Hepatocyte (in vitro differentiated cells): ENCODE measurements around the gene KDM4B. TPM values are rescaled to one million over a fixed set of nuclear protein-coding genes. Genes with fewer than 3 reads are reported as not detected.
A peak's percentile ranks its signal among the peaks of the same experiment; 100 is the strongest.

ENCODE experiments used
- DNase-seq: peaks from one replicate; pipeline ENCODE4 v3.0.0-alpha.2; 2016; ENCODE audit warnings: low spot score
- H2AFZ ChIP-seq: fragments of 200-600 bp; sonication (generic); 2 replicates; pipeline ENCODE4 v1.6.0; 2016; ENCODE audit warnings: antibody characterized with exemption, mild to moderate bottlenecking
- H3K27ac ChIP-seq: fragments of 200-600 bp; sonication (generic); 2 replicates; pipeline ENCODE4 v1.5.1; 2016; ENCODE audit warnings: mild to moderate bottlenecking
- H3K27me3 ChIP-seq: fragments of 200-600 bp; sonication (generic); 2 replicates; pipeline ENCODE4 v1.6.1; 2016
- H3K36me3 ChIP-seq: fragments of 200-600 bp; sonication (generic); replicated peaks from 2 replicates; pipeline ENCODE4 v1.5.1; 2016; ENCODE audit warnings: low read depth; ENCODE audit not compliant: insufficient read depth
- H3K4me1 ChIP-seq: fragments of 200-600 bp; sonication (generic); 2 replicates; pipeline ENCODE4 v1.5.1; 2016; ENCODE audit warnings: mild to moderate bottlenecking, moderate library complexity; ENCODE audit not compliant: insufficient read depth
- H3K4me2 ChIP-seq: fragments of 200-600 bp; sonication (generic); 2 replicates; pipeline ENCODE4 v1.6.0; 2016
- H3K4me3 ChIP-seq: fragments of 200-600 bp; sonication (generic); 2 replicates; pipeline ENCODE4 v1.5.1; 2016; ENCODE audit warnings: mild to moderate bottlenecking
- H3K79me2 ChIP-seq: fragments of 200-600 bp; sonication (generic); 2 replicates; pipeline ENCODE4 v1.6.0; 2017; ENCODE audit warnings: mild to moderate bottlenecking
- H3K9me2 ChIP-seq: fragments of 200-600 bp; sonication (generic); replicated peaks from 2 replicates; pipeline ENCODE4 v1.6.0; 2017; ENCODE audit warnings: mild to moderate bottlenecking; ENCODE audit not compliant: insufficient read depth
- H3K9me3 ChIP-seq: fragments of 200-600 bp; sonication (generic); 2 replicates; pipeline ENCODE4 v1.5.1; 2016; ENCODE audit warnings: low read depth, mild to moderate bottlenecking
- H4K20me1 ChIP-seq: fragments of 200-600 bp; sonication (generic); 2 replicates; pipeline ENCODE4 v1.6.0; 2016; ENCODE audit warnings: mild to moderate bottlenecking; ENCODE audit not compliant: insufficient read depth, poor library complexity, severe bottlenecking
- CTCF ChIP-seq: fragments of 200-600 bp; sonication (generic); IDR thresholded peaks from 2 replicates; pipeline ENCODE4 v1.5.1; 2016; ENCODE audit warnings: antibody characterized with exemption, mild to moderate bottlenecking; ENCODE audit not compliant: poor library complexity
- EZH2 ChIP-seq: fragments of 200-600 bp; sonication (generic); IDR thresholded peaks from 2 replicates; pipeline ENCODE4 v1.6.1; 2016; ENCODE audit warnings: antibody characterized with exemption, mild to moderate bottlenecking, borderline replicate concordance
- EZH2phosphoT487 ChIP-seq: fragments of 200-600 bp; sonication (generic); IDR thresholded peaks from one replicate; pipeline ENCODE4 v1.6.1; 2018; ENCODE audit warnings: antibody characterized with exemption, mild to moderate bottlenecking, low read depth, moderate library complexity; ENCODE audit not compliant: unreplicated experiment, severe bottlenecking
- WGBS: methylation state at CpG from one replicate; pipeline ENCODE4 v1.1.6; 2016; ENCODE audit warnings: low lambda C conversion rate; ENCODE audit errors: missing lambda C conversion rate; 5-methylcytosine and 5-hydroxymethylcytosine counted together
- polyA plus RNA-seq: library from polyadenylated mRNA; unstranded; fragments of >200 nt; fragmentation: Nextera tagmentation; extraction: Ambion mirVana; gene quantifications from 2 replicates; pipeline ENCODE4 v1.2.1, GENCODE V29; 2016
- total RNA-seq: library from RNA; depleted of rRNA; stranded (reverse); fragments of >200 nt; gene quantifications from 2 replicates; pipeline ENCODE4 v1.2.3, GENCODE V29; 2014

KDM4B gene
- total and polyA plus RNA-seq, 2 experiments from 2014 or later = 22.2 to 29.6 TPM

- H3K4me3 ChIP-seq = no peak overlapping the region
- no peaks in the 10 kb centered on the region for H3K9me3 ChIP-seq
- no peak overlapping the region for H3K4me2 ChIP-seq
- H3K27me3 ChIP-seq = no peaks in the 10 kb centered on the region
- TF ChIP-seq EZH2phosphoT487 = no peak
- no peak for TF ChIP-seq CTCF
- TF ChIP-seq EZH2 = no peak
- H3K36me3 ChIP-seq = no peaks in the 10 kb centered on the region
- no peaks in the 10 kb centered on the region for H3K4me1 ChIP-seq
- no peaks in the 10 kb centered on the region for H3K79me2 ChIP-seq
- H3K9me2 ChIP-seq = no peaks in the 10 kb centered on the region
- DNase-seq = no peak
- H4K20me1 ChIP-seq = no peaks in the 10 kb centered on the region
- no peak overlapping the region for H3K27ac ChIP-seq
- 86% methylated on average over 20 of the region's 25 CpGs for WGBS
- no peak overlapping the region for H2AFZ ChIP-seq
These were observed 167.4 kb downstream of the KDM4B start for GRCh38 chr19:5136073-5136855.

- Histone ChIP-seq H3K4me1 (no peaks in the 10 kb centered on the region), H2AFZ (no peak overlapping the region), H4K20me1 (no peaks in the 10 kb centered on the region), H3K36me3 (no peaks in the 10 kb centered on the region), H3K4me3 (no peak overlapping the region), H3K27ac (no peak overlapping the region), H3K27me3 (no peaks in the 10 kb centered on the region), H3K9me3 (no peaks in the 10 kb centered on the region), H3K9me2 (no peaks in the 10 kb centered on the region), H3K4me2 (no peak overlapping the region), H3K79me2 (no peaks in the 10 kb centered on the region)
- WGBS = 96% methylated on average over 16 of the region's 22 CpGs
- no peak for DNase-seq
- no peak for TF ChIP-seq EZH2phosphoT487
- no peak for TF ChIP-seq CTCF
- no peak for TF ChIP-seq EZH2
These were observed 168.2 kb downstream of the KDM4B start for GRCh38 chr19:5137114-5137513.

- Histone ChIP-seq H4K20me1 (peaks cover 2% of the 10 kb centered on the region), H3K36me3 (no peaks in the 10 kb centered on the region), H3K4me1 (no peaks in the 10 kb centered on the region), H2AFZ (no peak overlapping the region), H3K79me2 (no peaks in the 10 kb centered on the region), H3K9me3 (no peaks in the 10 kb centered on the region), H3K27ac (no peak overlapping the region), H3K9me2 (no peaks in the 10 kb centered on the region), H3K27me3 (no peaks in the 10 kb centered on the region), H3K4me2 (no peak overlapping the region), H3K4me3 (no peak overlapping the region)
- 79% methylated on average over 29 of the region's 29 CpGs for WGBS
- DNase-seq = no peak
- peak; percentile 37 for TF ChIP-seq CTCF
- no peak for TF ChIP-seq EZH2
- no peak for TF ChIP-seq EZH2phosphoT487
These were observed 168.7 kb downstream of the KDM4B start for GRCh38 chr19:5137571-5138124.
